Stimulated activated CD4-positive, alpha-beta T cell treated with anti-CD3 and anti-CD28 coated beads, Interleukin-12 subunit alpha, Interleukin-12 subunit beta, amount 100 ng/mL, for 48 hours (primary cell): ENCODE data around the gene RPTOR.

Experiments used
- DNase-seq, 3 donors: peaks; one replicate each; pipeline ENCODE4 v3.0.0-alpha.2; 2020; ENCODE audit warnings: low read depth in 2 of 3, low spot score in 1 of 3

RPTOR gene

GRCh38 chr17:80856863-80857755 lies 312.5 kb downstream of the RPTOR start:
- no peak for DNase-seq

- no peak for DNase-seq
Measured at GRCh38 chr17:80857756-80858171, 313.1 kb downstream of the RPTOR start.

GRCh38 chr17:80858301-80859001 lies 313.8 kb downstream of the RPTOR start:
- DNase-seq: no peak

GRCh38 chr17:80859002-80859941 lies 314.6 kb downstream of the RPTOR start:
- DNase-seq: no peak

GRCh38 chr17:80860101-80860671 lies 315.5 kb downstream of the RPTOR start:
- DNase-seq: no peak

GRCh38 chr17:80860703-80861417 lies 316.2 kb downstream of the RPTOR start:
- DNase-seq: no peak

- DNase-seq: no peak
Measured at GRCh38 chr17:80861418-80861815, 316.8 kb downstream of the RPTOR start.

GRCh38 chr17:80861892-80862291 lies 317.3 kb downstream of the RPTOR start:
- peak in 2 of 3 donors; percentile 41 to 48 for DNase-seq

- DNase-seq: no peak
Measured at GRCh38 chr17:80862481-80862961, 317.9 kb downstream of the RPTOR start.

GRCh38 chr17:80862978-80863377 lies 318.3 kb downstream of the RPTOR start:
- DNase-seq: no peak

GRCh38 chr17:80863626-80864025 lies 319.0 kb downstream of the RPTOR start:
- no peak for DNase-seq

- DNase-seq: no peak
Measured at GRCh38 chr17:80864751-80865150, 320.1 kb downstream of the RPTOR start.

GRCh38 chr17:80866050-80866793 lies 321.6 kb downstream of the RPTOR start:
- DNase-seq: peak; percentile 65 to 77 (median 68)

GRCh38 chr17:80868022-80868609 lies 323.5 kb downstream of the RPTOR start:
- DNase-seq: no peak

- no peak for DNase-seq
Measured at GRCh38 chr17:80869481-80870145, 325.0 kb downstream of the RPTOR start.

- DNase-seq: no peak
Measured at GRCh38 chr17:80870401-80870800, 325.8 kb downstream of the RPTOR start.

- DNase-seq: no peak
Measured at GRCh38 chr17:80871341-80871740, 326.7 kb downstream of the RPTOR start.

GRCh38 chr17:80872001-80872500 lies 327.4 kb downstream of the RPTOR start:
- DNase-seq: no peak
